NCI-H748 treated with DMSO at 0.1 percent for 48 hours (cell line): ENCODE data around the gene LSM14B.
"Not testable (repeated sequence)": the region's sequence is repeated elsewhere in the genome, so short reads cannot be mapped to it uniquely, and the experiment has no call there.

Experiments used
- DNase-seq: peaks from one replicate; lab custom pipeline; 2025; lab: John Stamatoyannopoulos, UW

Gene LSM14B

DNA sequence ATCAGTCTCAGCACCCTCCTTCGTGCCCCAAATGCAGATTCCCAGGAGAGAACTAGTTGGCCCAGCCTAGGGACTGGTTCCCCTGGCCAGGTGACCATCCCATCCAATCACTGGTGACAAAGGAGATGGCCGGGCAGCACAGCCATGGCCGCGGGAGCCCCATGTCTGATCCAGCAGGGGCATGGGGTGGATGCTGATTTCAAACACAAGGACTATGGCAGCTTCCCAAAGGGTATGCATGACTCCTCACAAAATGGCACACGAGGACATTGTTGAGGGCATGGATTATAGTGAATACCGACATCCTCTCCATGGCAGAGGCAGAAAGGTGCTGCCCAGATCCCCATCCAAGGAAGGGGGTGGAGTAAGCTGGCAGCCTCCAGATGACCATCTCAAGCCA lies 9.9 kb upstream of the LSM14B start:
- DNase-seq, result no peak

DNA sequence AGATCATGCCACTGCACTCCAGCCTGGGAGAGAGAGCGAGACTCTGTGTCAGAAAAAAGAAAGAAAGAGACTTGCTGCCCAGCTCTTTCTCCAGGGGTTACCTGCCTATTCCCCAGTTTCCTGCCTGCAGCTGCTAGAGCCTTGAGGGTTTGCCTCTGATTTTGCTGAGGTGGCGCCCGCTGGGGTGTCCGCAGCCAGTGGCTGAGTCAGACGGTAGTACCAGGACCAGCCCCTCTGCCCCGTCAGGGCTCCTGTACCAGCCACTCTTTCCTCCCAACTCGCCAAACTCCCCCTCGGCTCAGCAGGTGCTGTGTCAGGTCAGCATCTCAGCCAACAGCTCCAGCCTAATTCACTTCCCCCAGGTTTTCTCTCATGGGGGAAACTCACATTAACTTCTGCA lies 7.4 kb upstream of the LSM14B start:
- DNase-seq, result no peak

DNA sequence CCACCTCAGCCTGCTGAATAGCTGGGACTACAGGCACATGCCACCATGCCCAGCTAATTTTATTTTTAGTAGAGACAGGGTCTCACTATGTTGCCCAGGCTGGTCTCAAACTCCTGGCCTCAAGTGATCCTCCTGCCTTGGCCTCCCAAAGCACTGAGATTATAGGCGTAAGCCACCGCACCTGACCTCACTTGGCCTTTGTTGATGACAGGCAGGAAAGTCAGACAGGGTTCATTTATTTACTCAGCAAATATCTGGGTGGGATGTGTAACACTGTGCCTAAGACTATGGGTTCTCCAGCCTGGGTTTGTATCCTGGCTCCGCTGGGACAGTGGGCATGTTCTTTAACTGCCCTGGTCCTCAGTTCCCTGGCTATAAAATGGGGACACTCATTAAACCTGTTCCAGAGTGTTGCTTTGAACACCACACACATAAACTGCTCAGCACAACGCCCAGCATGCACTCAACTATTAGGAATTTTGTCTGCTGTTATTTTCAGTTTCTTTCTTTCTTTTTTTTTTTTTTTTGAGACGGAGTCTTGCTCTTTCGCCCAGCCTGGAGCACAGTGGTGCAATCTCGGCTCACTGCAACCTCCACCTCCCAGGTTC lies 6.4 kb upstream of the LSM14B start:
- not testable (repeated sequence) for DNase-seq

DNA sequence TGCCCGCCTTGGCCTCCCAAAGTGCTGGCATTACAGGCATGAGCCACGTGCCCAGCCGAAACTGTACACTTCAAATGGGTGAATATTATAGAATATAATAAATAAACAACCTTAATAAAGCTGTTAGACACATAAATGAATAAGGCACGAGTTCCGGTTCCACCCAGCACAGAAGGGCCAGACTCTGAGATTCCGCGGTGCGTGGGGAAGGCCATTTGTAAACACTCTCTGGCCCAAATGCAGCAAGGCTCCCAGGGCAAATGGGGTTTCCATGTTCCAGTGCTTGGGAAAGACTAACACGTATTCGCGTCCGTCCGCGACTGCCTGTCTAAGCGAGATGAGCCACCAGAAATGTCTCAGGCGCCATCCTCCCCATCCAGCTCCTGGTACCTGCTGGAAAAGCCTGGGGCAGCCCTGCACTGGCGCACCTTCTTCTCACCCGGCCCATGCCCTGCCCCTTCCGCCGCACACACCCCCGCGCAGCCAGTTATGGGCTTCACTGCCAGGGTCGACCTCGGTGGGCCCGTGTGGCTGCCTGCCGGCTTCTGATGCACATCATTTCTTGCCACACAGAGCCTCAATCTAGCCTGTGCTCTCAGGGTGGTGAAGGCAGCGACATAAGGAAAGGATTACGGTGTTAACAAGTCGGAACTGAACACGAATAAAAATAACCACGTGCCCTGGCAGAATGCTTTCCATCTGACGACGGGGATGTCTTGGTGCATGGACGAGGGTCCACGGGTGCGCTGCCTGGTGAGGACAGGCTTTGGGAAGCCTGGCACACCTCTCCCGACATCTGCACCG lies 5.5 kb upstream of the LSM14B start:
- no peak for DNase-seq

DNA sequence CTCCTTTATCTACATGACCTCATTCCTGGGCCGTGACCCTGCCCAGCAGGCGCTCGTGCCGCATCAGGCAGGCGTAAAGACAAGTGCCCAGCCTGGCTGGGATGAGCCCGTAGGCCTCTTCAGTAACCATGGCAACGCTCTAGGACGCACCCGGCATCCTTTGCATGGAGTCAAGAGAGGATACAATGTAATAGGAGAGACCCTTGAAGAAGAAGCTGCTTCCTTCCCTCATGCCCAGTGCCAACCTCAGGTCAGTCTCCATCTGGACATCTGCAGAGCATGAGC lies 5.0 kb upstream of the LSM14B start:
- no peak for DNase-seq

DNA sequence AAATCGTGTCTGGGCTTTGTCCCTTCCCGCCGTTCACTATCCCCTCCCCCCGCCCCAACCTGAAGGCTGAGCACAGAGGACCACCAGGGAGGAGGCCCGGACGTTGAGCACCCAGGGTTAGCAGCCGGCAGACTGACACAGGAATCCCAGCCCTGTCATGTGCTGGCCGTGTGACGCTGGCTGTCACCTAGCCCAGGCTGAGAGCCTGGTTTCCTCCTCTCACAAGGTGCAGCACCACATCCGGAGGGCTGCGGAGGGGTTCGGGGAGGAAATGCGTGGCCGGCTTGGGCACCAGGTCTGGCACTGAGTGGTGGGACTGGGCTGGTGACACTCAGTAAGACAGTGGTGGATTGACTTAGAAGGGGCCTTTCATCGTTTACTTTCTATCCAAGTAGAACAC lies 4.6 kb upstream of the LSM14B start:
- DNase-seq, result no peak

DNA sequence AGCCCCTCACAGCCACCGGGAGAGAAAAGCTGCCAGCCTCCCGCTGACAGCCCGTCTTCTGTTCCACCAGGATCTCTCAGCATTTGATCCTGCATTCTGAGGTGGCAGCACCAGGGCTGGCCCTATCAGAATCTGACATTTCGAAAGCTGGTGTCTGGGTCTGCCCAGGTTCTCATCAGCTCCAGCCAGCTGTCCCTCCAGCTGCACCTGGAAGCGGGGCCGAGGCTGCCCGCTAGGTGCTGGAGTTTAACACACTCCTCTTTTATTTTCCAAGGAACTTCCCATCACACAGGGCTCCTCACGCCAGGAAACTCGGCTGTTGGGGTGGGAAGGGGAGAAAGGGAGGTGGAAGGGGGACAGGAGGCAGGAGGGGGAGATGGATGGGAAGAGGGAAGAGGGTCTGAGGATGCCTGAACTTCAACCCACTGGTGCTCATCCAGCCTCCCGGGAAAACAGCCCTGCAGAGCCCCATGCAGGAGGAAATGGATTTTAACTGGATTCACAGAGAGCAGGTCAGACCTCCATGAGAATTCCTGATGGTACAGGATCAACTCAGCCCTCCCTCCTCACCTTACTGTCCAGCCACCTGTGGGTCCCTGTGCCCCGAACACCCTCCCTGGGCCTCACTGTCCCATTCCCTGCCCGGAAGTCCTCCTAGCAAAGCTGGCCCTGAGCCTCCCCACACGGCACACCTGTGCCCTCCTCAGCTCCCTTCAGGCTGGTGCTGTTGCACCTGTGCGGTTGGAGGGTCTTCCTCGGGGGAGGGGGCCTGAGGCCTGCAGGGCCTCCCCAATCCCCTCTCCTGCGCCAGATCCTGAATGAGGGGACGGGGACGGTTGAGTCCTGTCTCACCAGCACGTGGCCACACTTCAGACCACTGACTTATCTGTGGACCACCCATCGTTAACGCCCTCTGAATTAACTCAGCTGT lies 3.9 kb upstream of the LSM14B start:
- no peak for DNase-seq

DNA sequence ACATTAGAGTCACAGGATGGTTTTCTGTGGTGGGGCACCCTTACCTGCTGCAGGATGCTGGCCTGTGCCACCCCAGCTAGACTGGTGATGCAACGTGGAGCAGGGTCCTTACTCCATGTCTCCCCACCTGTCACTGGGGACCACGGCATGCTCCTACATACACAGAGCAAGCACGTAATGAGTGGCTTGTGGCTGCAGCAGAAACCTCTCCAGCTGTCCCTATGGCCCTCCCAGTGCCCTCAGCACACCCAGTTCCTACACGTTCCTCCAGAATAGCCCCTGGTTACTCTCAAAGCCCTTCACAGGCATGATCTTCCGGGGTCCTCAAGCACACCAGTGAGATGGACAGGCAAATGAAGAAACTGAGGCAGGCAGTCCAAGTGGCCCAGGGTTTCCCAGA lies 3.2 kb upstream of the LSM14B start:
- DNase-seq, result no peak

DNA sequence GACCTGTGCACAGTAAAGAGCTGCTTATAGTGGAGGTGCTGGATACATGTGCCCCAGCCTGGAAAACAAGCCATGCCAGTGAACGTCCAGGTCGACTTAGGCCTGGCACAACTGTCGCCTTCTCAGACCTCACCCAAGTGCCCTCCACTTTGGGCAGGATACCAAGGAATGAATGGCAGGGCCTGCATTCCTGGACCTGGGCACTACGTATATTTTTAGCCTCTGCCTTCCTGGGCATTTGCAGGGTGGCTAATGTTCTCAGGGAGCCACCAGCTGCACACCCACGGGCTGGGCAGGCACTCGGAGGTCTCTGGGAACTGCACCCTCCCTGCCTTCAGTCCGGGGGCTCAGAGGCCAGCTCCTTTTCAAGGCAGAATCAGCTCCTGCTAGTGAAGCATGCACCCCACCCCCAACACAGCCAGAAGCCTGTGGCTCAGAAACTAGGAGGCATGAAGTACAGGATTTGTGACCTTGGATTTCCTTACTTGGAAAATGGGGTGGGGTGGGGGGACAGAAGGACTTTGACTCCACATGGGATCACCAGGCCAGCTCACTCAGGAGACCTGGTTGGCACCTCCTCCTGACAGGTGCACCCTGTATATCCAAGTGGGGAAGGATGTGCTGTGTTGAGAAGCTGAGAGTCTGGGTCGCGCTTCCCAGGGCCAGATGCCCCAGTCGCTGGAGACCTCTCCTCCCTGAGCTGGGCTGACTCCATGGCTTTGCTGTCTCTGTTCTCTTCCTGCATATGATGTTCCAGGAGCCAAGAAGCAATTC lies 2.5 kb upstream of the LSM14B start:
- no peak for DNase-seq

DNA sequence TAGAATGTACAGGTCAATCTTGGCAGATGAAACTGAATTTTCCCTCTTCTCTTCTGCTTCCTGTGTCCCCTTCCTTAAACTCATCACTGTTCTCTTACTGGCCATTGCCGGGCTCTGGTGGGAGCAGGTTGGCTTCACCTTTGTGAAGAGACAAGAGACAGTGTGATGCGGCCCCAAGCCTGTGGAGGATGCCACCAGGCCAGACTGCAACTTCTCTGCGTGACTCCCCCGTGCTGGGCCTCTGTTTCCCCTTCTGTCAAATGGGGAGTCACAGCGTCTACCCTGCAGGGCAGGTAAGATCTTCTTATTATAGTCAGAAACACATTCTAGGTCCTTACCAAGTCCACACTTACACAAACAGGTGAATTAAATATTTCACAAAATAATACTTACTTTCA lies 1.9 kb upstream of the LSM14B start:
- DNase-seq, result no peak

DNA sequence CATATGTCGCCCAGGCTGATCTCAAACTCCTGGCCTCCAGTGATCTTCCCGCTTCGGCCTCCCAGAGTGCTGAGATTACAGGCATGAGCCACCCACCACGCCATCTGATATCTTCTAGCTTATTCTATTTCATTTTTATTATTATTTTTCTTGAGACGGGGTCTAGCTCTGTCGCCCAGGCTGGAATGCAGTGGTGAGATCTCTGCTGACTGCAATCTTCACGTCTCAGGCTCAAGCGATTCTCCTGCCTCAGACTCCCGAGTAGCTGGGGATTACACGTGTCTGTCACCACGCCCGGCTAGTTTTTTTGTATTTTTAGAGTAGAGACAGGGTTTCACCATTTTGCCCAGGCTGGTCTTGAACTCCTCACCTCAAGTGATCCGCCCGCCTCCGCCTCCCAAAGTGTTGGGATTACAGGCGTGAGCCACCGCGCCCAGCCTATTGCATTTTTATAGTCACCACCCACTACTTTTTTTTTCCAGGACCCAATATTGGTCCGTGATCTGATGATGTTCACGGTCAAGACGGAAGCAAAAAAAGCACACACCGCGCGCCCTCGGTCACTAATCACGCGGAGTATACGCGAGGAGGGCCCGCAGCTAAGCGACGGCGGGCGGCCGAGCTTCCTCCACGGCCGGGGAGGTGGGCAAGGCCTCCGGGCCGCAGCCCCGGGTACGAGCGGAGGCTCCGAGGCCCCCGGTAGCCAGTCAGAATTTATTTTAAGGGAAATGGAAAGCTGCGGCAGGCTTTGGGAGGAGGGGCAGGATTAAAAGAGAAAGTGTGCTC lies 1.1 kb upstream of the LSM14B start:
- no peak for DNase-seq

DNA sequence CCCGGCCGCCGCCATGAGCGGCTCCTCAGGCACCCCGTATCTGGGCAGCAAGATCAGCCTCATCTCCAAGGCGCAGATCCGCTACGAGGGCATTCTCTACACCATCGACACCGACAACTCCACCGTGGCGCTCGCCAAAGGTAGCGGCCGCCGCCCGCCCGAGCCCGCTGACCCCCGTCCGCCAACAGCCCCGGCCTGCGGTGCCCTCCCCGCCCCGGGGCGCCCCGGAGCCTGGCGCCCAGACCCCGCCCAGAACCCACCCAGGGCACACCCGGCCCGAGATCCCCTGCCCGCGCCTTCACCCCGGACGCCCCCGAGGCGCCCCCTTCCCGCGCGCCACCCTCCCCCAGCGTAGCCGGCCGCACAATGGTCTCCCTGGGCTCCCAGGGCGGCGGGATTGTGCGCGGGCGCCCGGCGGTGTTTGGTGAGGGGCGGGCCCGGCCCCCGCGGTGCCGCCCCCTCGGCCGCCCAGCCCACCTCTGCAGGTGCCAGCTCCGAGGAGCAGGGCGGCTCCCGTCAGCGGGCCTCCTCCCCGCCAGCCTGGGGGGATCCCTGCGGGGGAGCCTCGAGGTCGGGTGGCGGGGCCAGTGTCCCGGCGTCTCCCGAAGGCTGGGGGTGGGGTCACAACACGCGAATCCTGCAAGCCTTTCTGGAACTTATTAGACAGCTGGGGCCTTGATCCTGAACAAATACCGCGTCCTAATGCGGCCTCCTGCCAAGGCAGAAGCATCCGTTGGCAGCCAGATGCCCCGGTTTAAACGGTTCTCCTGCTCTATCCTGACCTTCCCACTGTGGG lies 577 bp downstream of the LSM14B start:
- no peak for DNase-seq

DNA sequence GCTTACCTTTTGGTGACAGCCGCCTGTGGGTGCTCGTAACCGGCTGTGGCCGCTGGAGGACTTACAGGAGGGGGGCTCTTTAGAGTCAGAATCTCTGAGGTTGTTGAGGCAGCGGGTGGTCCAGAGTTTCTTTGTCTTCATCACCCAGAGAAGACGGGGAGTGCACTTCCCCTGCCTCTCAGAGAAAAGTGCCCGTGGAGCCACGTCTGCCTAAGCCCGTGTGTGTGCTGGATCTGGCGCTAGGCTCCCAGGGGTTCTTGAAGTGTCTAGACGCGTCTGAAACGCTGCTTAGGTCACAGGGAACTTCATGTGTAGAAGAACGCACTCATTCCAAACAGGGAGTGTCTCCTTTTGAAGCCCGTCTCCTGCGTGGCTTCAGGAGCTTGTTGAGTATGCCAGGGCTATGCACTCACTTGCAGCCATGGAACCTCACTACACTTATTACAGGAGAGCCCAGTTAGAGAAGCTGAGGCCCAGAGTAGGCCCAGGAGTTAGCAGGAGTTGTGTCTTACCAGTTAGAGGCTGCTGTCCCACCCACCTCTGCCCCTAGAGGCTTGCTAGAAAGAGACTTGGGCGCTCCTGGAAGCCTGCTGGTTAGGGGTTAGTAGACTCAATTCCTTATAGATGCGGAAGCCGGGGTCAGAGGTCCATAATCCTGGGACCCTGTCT lies 1.3 kb downstream of the LSM14B start:
- no peak for DNase-seq

DNA sequence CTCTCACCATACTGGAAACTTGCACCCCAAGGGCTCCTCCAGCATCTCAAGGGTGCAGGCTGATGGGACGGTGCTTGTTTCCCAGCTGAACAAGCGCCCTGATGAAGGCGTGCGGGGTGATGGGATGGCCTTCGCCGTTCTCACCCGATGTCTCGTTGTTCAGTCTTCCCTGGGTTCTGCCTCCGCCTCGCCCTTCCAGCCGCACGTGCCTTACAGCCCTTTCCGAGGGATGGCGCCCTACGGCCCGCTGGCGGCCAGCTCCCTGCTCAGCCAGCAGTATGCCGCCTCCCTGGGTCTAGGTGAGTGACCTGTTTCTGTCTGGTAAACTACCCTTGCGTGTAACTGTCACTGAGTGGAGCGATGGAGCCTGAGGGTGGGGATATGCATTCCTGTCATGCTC lies 3.9 kb downstream of the LSM14B start:
- no peak for DNase-seq

DNA sequence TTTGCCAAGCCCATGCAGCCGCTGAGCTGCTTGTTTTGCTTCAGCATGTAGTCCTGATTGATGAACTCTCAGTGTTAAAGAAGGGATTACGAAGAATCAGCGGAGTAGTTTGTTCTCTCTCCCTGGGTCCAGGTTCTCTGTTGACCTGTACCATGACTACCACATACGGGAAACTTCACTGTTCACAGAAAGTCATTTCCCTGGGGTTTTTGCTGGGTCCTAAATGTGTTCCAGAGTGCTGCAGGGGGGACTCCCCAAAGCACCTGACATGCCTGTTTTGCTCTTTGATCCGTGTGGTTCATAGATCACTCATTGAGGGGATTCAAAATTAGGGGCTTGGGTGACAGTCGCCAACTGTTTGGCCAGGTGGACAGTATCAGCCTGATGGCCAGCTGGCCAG lies 5.5 kb downstream of the LSM14B start:
- DNase-seq, result no peak

DNA sequence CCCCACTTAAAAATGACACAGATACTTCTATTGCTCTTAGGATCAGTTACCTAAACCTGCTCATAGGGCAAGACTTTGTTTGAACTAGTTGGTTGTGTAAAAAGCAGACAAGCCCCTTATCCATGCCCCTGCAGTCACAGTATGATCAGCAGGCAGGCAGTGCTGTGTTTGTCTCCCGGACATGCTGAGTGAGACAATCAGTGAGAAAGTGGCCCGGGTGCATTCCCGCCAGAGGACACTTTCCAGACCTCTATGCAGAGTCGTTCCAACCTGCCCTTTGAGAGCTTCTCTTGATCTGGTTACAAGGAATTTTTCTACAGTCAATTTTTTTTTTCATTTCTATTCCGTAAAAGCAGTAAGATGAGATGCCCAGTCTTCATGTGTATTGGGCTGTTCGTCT lies 6.2 kb downstream of the LSM14B start:
- DNase-seq, result no peak

DNA sequence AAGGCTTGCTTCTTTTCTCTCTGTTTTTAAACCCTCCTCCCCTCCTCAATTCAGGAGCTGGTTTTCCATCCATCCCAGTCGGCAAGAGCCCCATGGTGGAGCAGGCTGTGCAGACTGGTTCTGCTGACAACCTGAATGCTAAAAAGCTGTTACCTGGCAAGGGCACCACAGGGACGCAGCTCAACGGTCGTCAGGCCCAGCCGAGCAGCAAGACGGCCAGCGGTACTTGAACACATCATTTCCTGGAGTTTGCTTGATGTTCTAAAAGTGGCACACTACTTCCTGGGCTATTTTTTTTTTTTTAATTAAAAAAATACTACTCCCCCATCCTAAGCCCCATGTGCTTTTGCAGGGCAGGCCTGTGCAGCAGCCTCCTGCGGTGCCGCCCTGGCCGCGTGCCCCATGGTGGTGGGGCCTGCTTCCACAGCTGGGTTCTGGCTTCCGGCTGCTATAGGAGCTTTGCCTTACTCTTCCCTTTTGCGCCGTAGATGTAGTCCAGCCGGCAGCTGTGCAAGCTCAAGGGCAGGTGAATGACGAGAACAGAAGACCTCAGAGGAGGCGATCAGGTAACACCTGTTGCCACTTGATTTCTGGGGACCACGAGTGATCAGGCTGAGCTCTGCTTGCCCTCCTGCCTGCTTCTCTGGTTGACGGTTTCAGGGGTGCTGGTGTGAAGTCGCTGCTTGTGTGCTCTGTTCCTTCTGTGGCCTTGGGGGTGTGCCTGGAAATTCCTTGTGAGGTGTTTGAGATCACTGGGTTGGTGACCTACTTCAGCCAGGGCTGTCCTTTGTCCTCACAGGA lies 7.7 kb downstream of the LSM14B start:
- DNase-seq, result no peak

DNA sequence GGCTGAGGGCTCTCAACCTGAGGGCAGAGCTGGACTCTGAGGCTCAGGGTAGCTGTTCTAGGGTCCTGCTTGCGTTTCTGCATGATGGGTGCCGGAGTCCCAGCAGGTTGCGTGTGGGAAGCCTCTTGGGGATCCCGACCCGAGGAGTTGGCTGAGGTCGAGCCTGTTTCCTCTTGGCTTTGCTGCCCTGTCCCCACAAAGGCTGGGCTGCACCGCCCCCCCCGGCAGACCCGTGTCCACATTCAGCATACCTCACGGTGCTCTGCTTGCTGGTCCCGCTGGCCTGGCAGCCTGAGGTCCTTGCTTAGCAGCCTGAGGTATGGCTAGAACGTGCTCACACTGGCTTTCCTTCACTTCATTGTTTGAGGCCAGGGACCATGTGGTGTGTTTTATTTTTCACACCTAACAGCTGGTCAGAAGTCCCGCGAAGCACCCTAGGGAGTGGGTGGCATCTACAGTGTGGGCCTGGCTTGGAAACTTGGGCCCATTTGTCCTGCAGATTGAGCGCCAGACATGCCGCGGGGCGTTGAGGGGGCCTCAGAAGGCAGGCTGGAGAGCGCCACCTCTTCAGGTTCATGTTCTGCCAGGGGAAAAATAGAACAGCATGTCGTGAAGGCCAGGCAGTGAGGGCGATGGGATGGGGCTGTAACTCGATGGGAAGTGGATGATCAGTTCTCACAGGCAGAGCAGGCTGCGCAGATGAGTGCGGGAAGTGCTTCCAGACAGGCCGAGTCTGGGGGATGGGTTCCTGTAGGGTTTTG lies 9.5 kb downstream of the LSM14B start:
- DNase-seq, result no peak

DNA sequence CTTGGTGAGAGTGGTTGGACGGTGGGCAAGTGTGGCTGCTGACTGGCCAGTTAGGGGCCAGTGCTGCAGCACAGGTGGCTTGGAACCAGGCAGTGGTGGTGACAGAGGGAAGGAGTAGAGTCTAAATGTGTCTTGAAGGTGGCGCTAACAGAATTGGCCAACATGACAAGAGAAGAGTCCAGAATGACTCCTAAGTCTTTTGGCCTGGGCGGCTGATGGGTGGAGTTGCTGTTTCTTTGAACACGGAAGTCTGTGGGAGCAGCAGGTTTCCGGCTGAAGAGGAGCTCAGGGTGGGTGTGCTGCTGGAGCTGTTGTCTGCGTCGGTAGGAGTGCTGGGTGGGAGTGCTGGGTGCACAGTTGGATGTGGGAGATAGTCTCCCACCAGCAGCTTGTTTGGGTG lies 10.1 kb downstream of the LSM14B start:
- DNase-seq, result no peak
